Trophoblast cell (in vitro differentiated cells and primary cell): Measurements from ENCODE around the gene GPR148.

ENCODE experiments used
- DNase-seq, 2 donors: peaks; one replicate each; pipeline ENCODE4 v3.0.0-alpha.2; 2016
- H2AFZ ChIP-seq: 2 replicates; pipeline ENCODE4 v1.6.1; 2013; ENCODE audit warnings: low read length, moderate library complexity, mild to moderate bottlenecking; ENCODE audit not compliant: insufficient read depth, poor library complexity
- H2AK5ac ChIP-seq: 2 replicates; pipeline ENCODE4 v1.6.1; 2013; ENCODE audit warnings: mild to moderate bottlenecking, low read length
- H2BK120ac ChIP-seq: 2 replicates; pipeline ENCODE4 v1.6.1; 2013; ENCODE audit warnings: low read length, mild to moderate bottlenecking, moderate library complexity; ENCODE audit not compliant: insufficient read depth, poor library complexity
- H2BK12ac ChIP-seq: 2 replicates; pipeline ENCODE4 v1.6.1; 2013; ENCODE audit warnings: mild to moderate bottlenecking, low read length, moderate library complexity
- H2BK5ac ChIP-seq: 2 replicates; pipeline ENCODE4 v1.6.1; 2013; ENCODE audit warnings: low read length, low read depth, moderate library complexity, mild to moderate bottlenecking; ENCODE audit not compliant: poor library complexity
- H3K14ac ChIP-seq: 2 replicates; pipeline ENCODE4 v1.6.1; 2013; ENCODE audit warnings: mild to moderate bottlenecking, low read length
- H3K18ac ChIP-seq: 2 replicates; pipeline ENCODE4 v1.6.1; 2013; ENCODE audit warnings: mild to moderate bottlenecking, low read length
- H3K23ac ChIP-seq: 2 replicates; pipeline ENCODE4 v1.6.1; 2013; ENCODE audit warnings: low read length
- H3K27ac ChIP-seq: 2 replicates; pipeline ENCODE4 v1.5.1; 2013; ENCODE audit warnings: low read depth, mild to moderate bottlenecking, inconsistent platforms, low read length, moderate library complexity
- H3K27me3 ChIP-seq: 2 replicates; pipeline ENCODE4 v1.6.1; 2013; ENCODE audit warnings: inconsistent platforms, mild to moderate bottlenecking, low read length, moderate library complexity; ENCODE audit not compliant: insufficient read depth
- H3K36me3 ChIP-seq, 2 experiments: 1 replicate in 1 of 2; 2 replicates in 1 of 2; pipeline ENCODE4 v1.6.1; 2013; ENCODE audit warnings: low read length in 2 of 2, mild to moderate bottlenecking in 2 of 2, moderate library complexity in 1 of 2; ENCODE audit not compliant: insufficient read depth in 2 of 2, control insufficient read depth in 1 of 2
- H3K4ac ChIP-seq: 2 replicates; pipeline ENCODE4 v1.6.1; 2013; ENCODE audit warnings: low read depth, mild to moderate bottlenecking, low read length, moderate library complexity
- H3K4me1 ChIP-seq, 2 experiments: 1 replicate in 1 of 2; 2 replicates in 1 of 2; pipeline ENCODE4 v1.6.1; 2013; ENCODE audit warnings: low read length in 2 of 2, mild to moderate bottlenecking in 2 of 2, moderate library complexity in 1 of 2; ENCODE audit not compliant: insufficient read depth in 2 of 2, control insufficient read depth in 1 of 2
- H3K4me2 ChIP-seq: 2 replicates; pipeline ENCODE4 v1.6.1; 2013; ENCODE audit warnings: inconsistent platforms, mild to moderate bottlenecking, low read length, moderate library complexity
- H3K4me3 ChIP-seq: 2 replicates; pipeline ENCODE4 v1.5.1; 2013; ENCODE audit warnings: mild to moderate bottlenecking, low read depth, low read length, inconsistent platforms
- H3K79me1 ChIP-seq: one replicate; pipeline ENCODE4 v1.6.1; 2013; ENCODE audit warnings: low read length
- H3K79me2 ChIP-seq: 2 replicates; pipeline ENCODE4 v1.6.1; 2013; ENCODE audit warnings: low read length, mild to moderate bottlenecking; ENCODE audit not compliant: control insufficient read depth, insufficient read depth, poor library complexity
- H3K9ac ChIP-seq: 2 replicates; pipeline ENCODE4 v1.6.1; 2013; ENCODE audit warnings: mild to moderate bottlenecking, low read length
- H3K9me3 ChIP-seq: 2 replicates; pipeline ENCODE4 v1.6.1; 2013; ENCODE audit warnings: low read depth, mild to moderate bottlenecking, control low read depth, inconsistent platforms, low read length; ENCODE audit not compliant: insufficient read depth
- H4K12ac ChIP-seq: 2 replicates; pipeline ENCODE4 v1.6.1; 2013; ENCODE audit warnings: low read depth, mild to moderate bottlenecking, low read length, moderate library complexity
- H4K8ac ChIP-seq: 2 replicates; pipeline ENCODE4 v1.6.1; 2013; ENCODE audit warnings: low read depth, mild to moderate bottlenecking, low read length, moderate library complexity
- H4K91ac ChIP-seq: one replicate; pipeline ENCODE4 v1.6.1; 2013; ENCODE audit warnings: low read depth, mild to moderate bottlenecking, low read length, moderate library complexity
- WGBS: extraction: QIAGEN DNeasy Blood & Tissue Kit; methylation state at CpG from one replicate; pipeline ENCODE4 v1.1.7; 2013; ENCODE audit warnings: missing lambda C conversion rate; ENCODE audit not compliant: insufficient read length, insufficient coverage; ENCODE audit errors: extremely low coverage; 5-methylcytosine and 5-hydroxymethylcytosine counted together

GPR148 gene

DNA sequence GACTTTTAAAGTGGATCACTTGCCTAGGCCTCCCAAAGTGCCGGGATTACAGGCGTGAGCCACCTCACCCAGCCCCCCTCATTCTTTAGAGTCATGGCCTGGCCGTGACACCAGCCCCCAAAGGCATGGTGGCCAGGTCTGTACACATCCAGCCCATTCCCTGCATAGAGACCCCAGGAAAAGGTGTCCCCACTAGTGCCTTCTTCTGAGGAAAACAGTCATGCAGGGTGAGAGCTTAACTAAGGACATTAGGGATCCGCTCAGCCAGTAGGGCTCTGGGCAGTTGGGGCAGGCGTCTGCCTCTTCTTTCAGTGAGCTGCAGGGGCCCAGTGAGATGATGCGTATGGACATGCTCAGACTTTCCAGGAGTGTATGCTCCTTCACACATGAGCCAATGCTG, 20.8 kb downstream of the GPR148 start:
- no peak for DNase-seq
- Histone ChIP-seq H3K23ac (no peak overlapping the region), H3K4ac (no peak overlapping the region), H3K4me2 (no peak overlapping the region), H3K79me2 (no peaks in the 10 kb centered on the region), H4K91ac (no peak overlapping the region), H3K4me3 (no peak overlapping the region), H3K36me3 (no peaks in the 10 kb centered on the region), H3K18ac (no peak overlapping the region), H4K8ac (no peak overlapping the region), H2BK12ac (no peak overlapping the region), H4K12ac (no peak overlapping the region), H2AFZ (no peak overlapping the region), H3K14ac (no peak overlapping the region), H3K9me3 (no peaks in the 10 kb centered on the region), H2AK5ac (no peak overlapping the region), H3K4me1 (peaks cover 0 to 3% of the 10 kb centered on the region in 2 experiments), H3K9ac (no peak overlapping the region), H3K79me1 (no peaks in the 10 kb centered on the region), H3K27ac (no peak overlapping the region), H3K27me3 (no peaks in the 10 kb centered on the region), H2BK5ac (no peak overlapping the region), H2BK120ac (no peak overlapping the region)
- no CpG with 5 or more reads among the region's 6 CpGs for whole genome bisulfite sequencing

DNA sequence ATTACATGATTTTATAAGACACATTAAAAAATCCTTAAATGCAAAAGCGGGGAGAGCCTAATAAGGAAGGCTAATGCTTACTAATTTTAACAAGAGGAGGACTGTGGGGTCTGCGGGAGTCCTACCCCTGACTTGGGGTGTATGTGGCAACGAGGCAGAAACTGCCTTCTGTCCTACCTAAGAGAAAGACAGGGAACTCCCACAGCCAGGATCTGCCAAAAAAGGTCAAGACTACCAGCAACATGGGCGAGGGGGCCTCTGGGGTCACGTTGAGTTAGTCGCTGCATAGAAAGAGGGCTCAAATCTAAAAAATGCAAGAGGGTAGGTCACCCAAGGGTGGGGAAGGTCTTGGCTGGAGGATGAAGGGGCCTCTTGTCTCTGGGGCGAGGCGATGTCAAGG, 25.9 kb downstream of the GPR148 start:
- no peak overlapping the region for H4K12ac ChIP-seq
- H4K91ac ChIP-seq, result no peak overlapping the region
- H3K9me3 ChIP-seq, result peaks cover 1% of the 10 kb centered on the region
- H3K79me1 ChIP-seq, result no peaks in the 10 kb centered on the region
- H3K27me3 ChIP-seq, result peaks cover 20% of the 10 kb centered on the region
- no peaks in the 10 kb centered on the region for H3K79me2 ChIP-seq
- H3K36me3 ChIP-seq, result no peaks in the 10 kb centered on the region
- no peak overlapping the region for H2BK120ac ChIP-seq
- H2BK5ac ChIP-seq, result no peak overlapping the region
- H4K8ac ChIP-seq, result no peak overlapping the region
- no peak overlapping the region for H3K23ac ChIP-seq
- no peak overlapping the region for H3K27ac ChIP-seq
- no CpG with 5 or more reads among the region's 8 CpGs for WGBS
- no peak for DNase-seq
- H3K4ac ChIP-seq, result no peak overlapping the region
- H3K4me3 ChIP-seq, result no peak overlapping the region
- H3K4me1 ChIP-seq, result peaks cover 3 to 5% of the 10 kb centered on the region in 2 experiments
- H2BK12ac ChIP-seq, result no peak overlapping the region
- no peak overlapping the region for H2AK5ac ChIP-seq
- H3K18ac ChIP-seq, result no peak overlapping the region
- no peak overlapping the region for H3K14ac ChIP-seq
- no peak overlapping the region for H2AFZ ChIP-seq
- H3K9ac ChIP-seq, result no peak overlapping the region
- no peak overlapping the region for H3K4me2 ChIP-seq

DNA sequence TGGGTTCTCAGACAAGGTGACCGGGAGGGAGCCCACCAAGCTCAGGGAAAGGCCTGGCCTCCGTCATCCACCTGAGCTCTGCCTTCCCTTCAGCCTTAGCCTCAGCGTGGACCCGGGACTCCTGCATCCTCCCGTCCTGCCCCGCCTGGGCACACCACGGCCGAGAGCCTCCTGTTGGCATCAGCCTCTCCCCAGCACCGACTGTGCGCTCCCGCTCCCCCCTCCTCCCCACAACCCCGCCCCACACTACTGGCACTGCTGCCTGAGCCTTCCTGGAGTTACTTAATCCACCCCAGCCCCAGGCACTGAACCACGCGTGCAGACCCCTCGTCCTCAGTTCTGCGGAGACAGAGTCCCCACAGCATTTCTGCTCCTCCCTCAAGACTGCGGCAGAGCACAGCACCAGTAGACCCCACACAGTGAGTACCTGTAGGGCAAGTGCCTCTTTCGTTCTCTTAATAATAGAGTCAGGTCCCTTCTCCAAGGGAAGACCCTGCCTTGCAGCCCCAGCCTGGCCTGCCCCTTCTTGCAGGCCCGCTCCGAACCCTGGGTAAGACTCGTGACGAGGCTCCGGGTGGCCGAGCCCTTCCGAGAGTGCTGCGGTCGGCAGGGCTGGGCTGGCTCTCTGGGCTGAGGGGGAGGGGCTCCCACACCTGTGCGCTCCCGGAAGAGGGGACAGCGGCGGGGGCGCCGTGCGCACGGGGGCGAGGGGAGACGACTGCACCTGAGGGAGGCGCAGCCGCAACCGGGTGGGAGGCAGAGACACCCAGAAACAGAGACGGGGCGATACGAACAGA, 26.6 kb downstream of the GPR148 start, which contains the start of gene AMER3:
TSS of gene AMER3 (plus strand) at position 285 of the 797 bp plus-strand sequence. CDS start 6,533 bp downstream, outside the sequence.
- peak in 1 of 2 donors; percentile 9 for DNase-seq
- Histone ChIP-seq H4K8ac (no peak within 1 kb of the TSS), H4K12ac (no peak within 1 kb of the TSS), H3K4me2 (peak within 1 kb of the TSS; percentile 96), H3K79me2 (no peaks in the 10 kb centered on the region), H3K18ac (no peak within 1 kb of the TSS), H3K4ac (no peak within 1 kb of the TSS), H3K79me1 (no peaks in the 10 kb centered on the region), H2BK12ac (no peak within 1 kb of the TSS), H3K27ac (no peak within 1 kb of the TSS), H3K4me1 (peaks cover 3 to 5% of the 10 kb centered on the region in 2 experiments), H3K9ac (no peak within 1 kb of the TSS), H2AK5ac (no peak within 1 kb of the TSS), H4K91ac (no peak within 1 kb of the TSS), H3K4me3 (peak within 1 kb of the TSS; percentile 73), H3K9me3 (peaks cover 1% of the 10 kb centered on the region), H3K36me3 (no peaks in the 10 kb centered on the region), H3K27me3 (peaks cover 20% of the 10 kb centered on the region), H3K23ac (no peak within 1 kb of the TSS), H3K14ac (no peak within 1 kb of the TSS), H2BK5ac (no peak within 1 kb of the TSS), H2BK120ac (no peak within 1 kb of the TSS), H2AFZ (no peak within 1 kb of the TSS)
- no CpG with 5 or more reads among the region's 43 CpGs for WGBS

DNA sequence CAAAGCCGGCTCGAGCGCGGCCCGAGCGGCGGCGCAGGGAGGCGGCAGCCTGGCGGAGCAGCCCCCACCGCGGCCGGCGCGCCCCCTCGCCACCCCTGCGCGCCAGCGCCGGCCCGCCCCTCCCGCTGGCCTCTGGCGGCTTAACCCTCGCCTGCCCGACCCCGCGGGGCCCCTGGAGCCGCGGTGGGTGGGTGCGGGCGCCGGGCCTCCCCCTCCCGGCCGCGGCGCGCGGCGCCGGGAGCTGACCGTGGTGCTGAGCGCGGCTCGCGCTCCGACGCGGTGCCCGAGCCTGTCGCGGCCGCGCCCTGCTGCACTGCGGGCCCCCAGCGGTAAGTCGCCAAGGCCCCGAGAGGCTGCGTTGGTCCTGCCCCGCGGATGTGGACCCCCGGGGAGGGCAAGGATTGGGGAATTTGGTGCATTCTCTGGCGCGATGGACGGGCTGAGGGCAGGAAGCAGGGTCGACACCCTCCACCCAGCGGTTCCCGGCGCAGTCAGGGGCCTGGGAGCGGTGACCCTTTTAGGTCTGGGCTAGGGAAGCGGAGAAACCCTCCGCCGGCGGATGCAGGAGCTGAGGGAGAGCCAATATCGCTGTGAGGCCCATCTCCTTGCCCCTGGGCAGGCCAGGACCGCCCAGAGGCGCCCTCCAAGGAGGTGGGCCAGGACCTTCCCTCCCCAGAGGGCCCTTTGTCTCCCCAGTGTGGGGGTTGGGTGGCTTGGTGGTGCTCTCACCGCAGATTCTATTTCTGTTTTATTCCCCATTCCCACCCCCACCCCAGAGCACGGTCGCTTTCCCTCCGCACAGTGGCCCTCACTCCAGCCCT, 27.4 kb downstream of the GPR148 start:
- no peak overlapping the region for H3K9ac ChIP-seq
- H4K12ac ChIP-seq, result no peak overlapping the region
- no peak overlapping the region for H3K4ac ChIP-seq
- no peak overlapping the region for H2BK5ac ChIP-seq
- peaks cover 1% of the 10 kb centered on the region for H3K9me3 ChIP-seq
- peaks cover 3 to 5% of the 10 kb centered on the region in 2 experiments for H3K4me1 ChIP-seq
- no peaks in the 10 kb centered on the region for H3K79me1 ChIP-seq
- peaks cover 20% of the 10 kb centered on the region for H3K27me3 ChIP-seq
- no peak overlapping the region for H3K18ac ChIP-seq
- no peak overlapping the region for H2BK120ac ChIP-seq
- no CpG with 5 or more reads among the region's 80 CpGs for WGBS
- H2AFZ ChIP-seq, result no peak overlapping the region
- no peak overlapping the region for H4K91ac ChIP-seq
- H2AK5ac ChIP-seq, result no peak overlapping the region
- H4K8ac ChIP-seq, result no peak overlapping the region
- no peak overlapping the region for H3K27ac ChIP-seq
- H3K4me2 ChIP-seq, result peak overlapping the region; percentile 96
- no peak overlapping the region for H2BK12ac ChIP-seq
- DNase-seq, result peak in 1 of 2 donors; percentile 58
- H3K14ac ChIP-seq, result no peak overlapping the region
- H3K79me2 ChIP-seq, result no peaks in the 10 kb centered on the region
- H3K23ac ChIP-seq, result no peak overlapping the region
- H3K4me3 ChIP-seq, result peak overlapping the region; percentile 73
- H3K36me3 ChIP-seq, result no peaks in the 10 kb centered on the region
